Adrenal gland (tissue), 5 donors: ENCODE results near the gene SCN1A.

Experiments used
- CTCF ChIP-seq, 6 experiments: fragments of 450-650 bp in 4 of 6; fragments of 200-600 bp in 2 of 6; sonication (generic) in 1 of 6; IDR thresholded peaks; 1 replicate in 5 of 6; 2 replicates in 1 of 6; pipeline versions ENCODE4 v1.5.1 to v1.8.0; 2016 to 2021; ENCODE audit warnings: antibody characterized with exemption in 6 of 6, mild to moderate bottlenecking in 2 of 6, moderate library complexity in 1 of 6
- POLR2A ChIP-seq, 2 donors: fragments of 450-650 bp; IDR thresholded peaks; one replicate each; pipeline ENCODE4 v1.6.1; 2017; ENCODE audit warnings: antibody characterized with exemption in 2 of 2, mild to moderate bottlenecking in 2 of 2, moderate library complexity in 1 of 2
- donor health status: DM: no; HTN: no; CAD: no.

- TF ChIP-seq CTCF (IDR thresholded peaks at IDR 0.05) (no peak), POLR2A (IDR thresholded peaks at IDR 0.05) (no peak)
Measured at GRCh38 chr2:165967746-165968145, 160.1 kb downstream of the SCN1A start.
